ENCODE results near the gene CERS6. TPM values are rescaled to one million over a fixed set of nuclear protein-coding genes. Genes with fewer than 3 reads are reported as not detected.

CERS6 gene
- polyA plus RNA-seq, 1 donor (not counting 4 experiments of a cell fraction or from before 2014, with no cell fraction given): 19.5 TPM

- H3K4me1 ChIP-seq (ENCODE audit: control insufficient read depth, extremely low read depth, insufficient read depth, low read length): peaks cover 11% of the 10 kb centered on the region
- H3K27me3 ChIP-seq (ENCODE audit: control insufficient read depth, extremely low read depth, insufficient read depth, low read length): no peaks in the 10 kb centered on the region
- H2AFZ ChIP-seq (ENCODE audit: control insufficient read depth, low read length): no peak overlapping the region
- no peaks in the 10 kb centered on the region for H3K9me3 ChIP-seq (ENCODE audit: control insufficient read depth, low read depth, low read length)
- peak overlapping the region; percentile 36 for H3K4me2 ChIP-seq (ENCODE audit: control insufficient read depth, extremely low read depth, insufficient read depth, low read depth, low read length)
- no peaks in the 10 kb centered on the region for H3K9me1 ChIP-seq (ENCODE audit: control insufficient read depth, extremely low read depth, insufficient read depth, low read length)
- DNase-seq (ENCODE audit: low read depth, low spot score) (no peak), FAIRE-seq (peak; percentile 39)
- no peaks in the 10 kb centered on the region for H3K36me3 ChIP-seq (ENCODE audit: control insufficient read depth in 2 of 2, extremely low read depth in 1 of 2, insufficient read depth in 2 of 2, low read length in 2 of 2)
- TF ChIP-seq CTCF (optimal IDR thresholded peaks at IDR 0.05 in 1 of 3, IDR thresholded peaks at IDR 0.05 in 1 of 3, conservative IDR thresholded peaks at IDR 0.05 in 1 of 3; ENCODE audit: extremely low read depth in 1 of 3, insufficient read depth in 2 of 3, low read length in 3 of 3): no peak
- no peak for TF ChIP-seq EZH2 (IDR thresholded peaks at IDR 0.05; ENCODE audit: low read length)
- H3K27ac ChIP-seq (ENCODE audit: control insufficient read depth, insufficient read depth, low read length): no peak overlapping the region
- no peak overlapping the region for H3K4me3 ChIP-seq (ENCODE audit: control insufficient read depth in 2 of 3, extremely low read depth in 1 of 3, insufficient read depth in 2 of 3, low read depth in 1 of 3, low read length in 3 of 3)
- H4K20me1 ChIP-seq (ENCODE audit: control insufficient read depth, extremely low read depth, insufficient read depth, low read length): no peaks in the 10 kb centered on the region
- no peak overlapping the region for H3K9ac ChIP-seq (ENCODE audit: control insufficient read depth, extremely low read depth, insufficient read depth, low read length)
- dilution Hi-C loops (cut with MboI; ENCODE audit: extremely low pct_ligation_motif_present, low sequenced_read_pairs): no loop called here
- no peaks in the 10 kb centered on the region for H3K79me2 ChIP-seq (ENCODE audit: control insufficient read depth, insufficient read depth, low read length)
Observed at GRCh38 chr2:168700615-168701245, 244.7 kb downstream of the CERS6 start.

GRCh38 chr2:168702579-168702978 lies 246.5 kb downstream of the CERS6 start:
- Histone ChIP-seq H3K9ac (ENCODE audit: control insufficient read depth, extremely low read depth, insufficient read depth, low read length) (no peak overlapping the region), H3K9me3 (ENCODE audit: control insufficient read depth, low read depth, low read length) (no peaks in the 10 kb centered on the region), H3K27me3 (ENCODE audit: control insufficient read depth, extremely low read depth, insufficient read depth, low read length) (no peaks in the 10 kb centered on the region), H2AFZ (ENCODE audit: control insufficient read depth, low read length) (no peak overlapping the region), H3K9me1 (ENCODE audit: control insufficient read depth, extremely low read depth, insufficient read depth, low read length) (no peaks in the 10 kb centered on the region), H4K20me1 (ENCODE audit: control insufficient read depth, extremely low read depth, insufficient read depth, low read length) (no peaks in the 10 kb centered on the region), H3K4me3 (ENCODE audit: control insufficient read depth in 2 of 3, extremely low read depth in 1 of 3, insufficient read depth in 2 of 3, low read depth in 1 of 3, low read length in 3 of 3) (no peak overlapping the region), H3K79me2 (ENCODE audit: control insufficient read depth, insufficient read depth, low read length) (no peaks in the 10 kb centered on the region), H3K36me3 (ENCODE audit: control insufficient read depth in 2 of 2, extremely low read depth in 1 of 2, insufficient read depth in 2 of 2, low read length in 2 of 2) (no peaks in the 10 kb centered on the region), H3K4me2 (ENCODE audit: control insufficient read depth, extremely low read depth, insufficient read depth, low read depth, low read length) (no peak overlapping the region), H3K27ac (ENCODE audit: control insufficient read depth, insufficient read depth, low read length) (no peak overlapping the region), H3K4me1 (ENCODE audit: control insufficient read depth, extremely low read depth, insufficient read depth, low read length) (peaks cover 11% of the 10 kb centered on the region)
- no peak for TF ChIP-seq CTCF (optimal IDR thresholded peaks at IDR 0.05 in 1 of 3, IDR thresholded peaks at IDR 0.05 in 1 of 3, conservative IDR thresholded peaks at IDR 0.05 in 1 of 3; ENCODE audit: extremely low read depth in 1 of 3, insufficient read depth in 2 of 3, low read length in 3 of 3)
- TF ChIP-seq EZH2 (IDR thresholded peaks at IDR 0.05; ENCODE audit: low read length): no peak
- FAIRE-seq: no peak
- DNase-seq (ENCODE audit: low read depth, low spot score): no peak
- dilution Hi-C loops (cut with MboI; ENCODE audit: extremely low pct_ligation_motif_present, low sequenced_read_pairs): no loop called here
